PC-3 (cell line): ENCODE measurements around the gene GBA3. TPM values are rescaled to one million over a fixed set of nuclear protein-coding genes. Genes with fewer than 3 reads are reported as not detected.

Experiments used
- ATAC-seq: fragments of 200-7000 bp; cut with Tn5 transposase; 2 replicates; pipeline ENCODE4 v1.9.1; 2020; ENCODE audit warnings: mild to moderate bottlenecking, moderate library complexity
- Bru-seq: library from RNA; stranded (reverse); fragments of 400-500 nt; gene quantifications from one replicate; lab custom pipeline; 2021; lab: Mats Ljungman, UMichigan
- BruChase-seq, 2 experiments: library from RNA; stranded (reverse); fragments of 400-500 nt; gene quantifications; one replicate each; lab custom pipeline; 2021; lab: Mats Ljungman, UMichigan
- BruUV-seq: library from RNA; stranded (reverse); fragments of 400-500 nt; replicated peaks from 2 replicates; lab custom pipeline; 2021; lab: Mats Ljungman, UMichigan
- CTCF ChIA-PET: fragments of 300-600 bp; sonication (Branson Sonifier 250); formaldehyde crosslinking; loops from one replicate; lab custom pipeline; 2022; ENCODE audit warnings: antibody characterized with exemption; lab: Charles Lee
- POLR2A ChIA-PET: fragments of 300-600 bp; sonication (Branson Sonifier 250); formaldehyde crosslinking; loops from one replicate; lab custom pipeline; 2022; ENCODE audit warnings: antibody characterized with exemption; ENCODE audit not compliant: unreplicated experiment; lab: Charles Lee
- DNase-seq: peaks from one replicate; pipeline ENCODE4 v3.0.0-alpha.2; 2015
- H2AFZ ChIP-seq: fragments of 300-600 bp; sonication (generic); 2 replicates; pipeline ENCODE4 v1.6.0; 2016; ENCODE audit warnings: antibody characterized with exemption, low read length
- H3F3A ChIP-seq: fragments of 300-600 bp; sonication (generic); one replicate; pipeline ENCODE4 v1.6.0; 2017; ENCODE audit warnings: antibody characterized with exemption, low read length, control low read depth, mild to moderate bottlenecking; ENCODE audit not compliant: unreplicated experiment
- H3K27ac ChIP-seq: fragments of 300-600 bp; sonication (generic); 2 replicates; pipeline ENCODE4 v1.5.1; 2016; ENCODE audit warnings: mild to moderate bottlenecking, low read length
- H3K27me3 ChIP-seq: fragments of 300-600 bp; sonication (generic); 2 replicates; pipeline ENCODE4 v1.6.1; 2016; ENCODE audit warnings: low read length, mixed read lengths
- H3K36me3 ChIP-seq: fragments of 300-600 bp; sonication (generic); 2 replicates; pipeline ENCODE4 v1.6.1; 2016; ENCODE audit warnings: low read depth, mixed run types, low read length, mixed read lengths
- H3K4me1 ChIP-seq: fragments of 300-600 bp; sonication (generic); 2 replicates; pipeline ENCODE4 v1.5.1; 2016; ENCODE audit warnings: low read length; ENCODE audit not compliant: insufficient read depth
- H3K4me2 ChIP-seq: fragments of 300-600 bp; sonication (generic); 2 replicates; pipeline ENCODE4 v1.6.0; 2016; ENCODE audit warnings: low read length
- H3K4me3 ChIP-seq: fragments of 300-600 bp; sonication (generic); 2 replicates; pipeline ENCODE4 v1.5.1; 2016; ENCODE audit warnings: mild to moderate bottlenecking, low read length, mixed read lengths
- H3K79me2 ChIP-seq: fragments of 300-600 bp; sonication (generic); 2 replicates; pipeline ENCODE4 v1.6.1; 2017; ENCODE audit warnings: low read length, mixed read lengths
- H3K9ac ChIP-seq: fragments of 300-600 bp; sonication (generic); 2 replicates; pipeline ENCODE4 v1.6.0; 2016; ENCODE audit warnings: mild to moderate bottlenecking, low read length
- H3K9me2 ChIP-seq: fragments of 300-600 bp; sonication (generic); replicated peaks from 2 replicates; pipeline ENCODE4 v1.6.1; 2016; ENCODE audit warnings: mixed run types, low read length, mixed read lengths
- H3K9me3 ChIP-seq: fragments of 300-600 bp; sonication (generic); 2 replicates; pipeline ENCODE4 v1.6.1; 2016; ENCODE audit warnings: low read length, mixed read lengths
- H4K20me1 ChIP-seq: fragments of 300-600 bp; sonication (generic); 2 replicates; pipeline ENCODE4 v1.6.1; 2016; ENCODE audit warnings: low read length, mixed read lengths
- CTCF ChIP-seq: fragments of 300-600 bp; sonication (generic); conservative IDR thresholded peaks from 2 replicates; pipeline ENCODE4 v1.5.1; 2017; ENCODE audit warnings: antibody characterized with exemption, low read depth, mild to moderate bottlenecking, low read length
- EZH2 ChIP-seq: fragments of 300-600 bp; sonication (generic); IDR thresholded peaks from one replicate; pipeline ENCODE4 v1.6.1; 2017; ENCODE audit warnings: antibody characterized with exemption, mild to moderate bottlenecking, low read length; ENCODE audit not compliant: unreplicated experiment
- EZH2phosphoT487 ChIP-seq: fragments of 300-600 bp; sonication (generic); IDR thresholded peaks from 2 replicates; pipeline ENCODE4 v1.6.1; 2018; ENCODE audit warnings: mild to moderate bottlenecking, antibody characterized with exemption, low read length, borderline replicate concordance
- intact Hi-C: fragments of 100-400 bp; cut with micrococcal nuclease; formaldehyde crosslinking; loops from 2 replicates; pipeline ENCODE4 v1.9.0; 2023
- long read RNA-seq: library from polyadenylated mRNA; unstranded; transcript quantifications from one replicate; pipeline ENCODE4 v2.0.0, GENCODE V29; 2021; ENCODE audit not compliant: unreplicated experiment
- total RNA-seq: library from RNA; depleted of rRNA; stranded (reverse); fragments of >200 nt; gene quantifications from 2 replicates; pipeline ENCODE4 v1.2.3, GENCODE V29; 2014; rRNA removed

GBA3 gene
- total RNA-seq (not detected in 2 replicates), Bru-seq, nascent RNA (not detected), BruChase-seq, experiment 1, labeled RNA remaining after a 6-hour chase (not detected), BruChase-seq, experiment 2, labeled RNA remaining after a 2-hour chase (not detected)
- long read RNA-seq, partial matches to known transcripts: 0 of 1 reads
- long read RNA-seq, other reads (novel, unspliced or antisense): 1 of 1 reads

GRCh38 chr4:22692736-22693135, at the start of gene GBA3:
Gene GBA3 (plus strand): TSS chr4:22692937.
- ChIA-PET CTCF (no interaction called here), POLR2A (no interaction called here)
- H3K4me2 ChIP-seq: no peak within 1 kb of the TSS
- H3K9me2 ChIP-seq: no peaks in the 10 kb centered on the region
- TF ChIP-seq EZH2phosphoT487 (no peak), EZH2 (no peak), CTCF (no peak)
- ATAC-seq: no peak
- H3K9ac ChIP-seq: no peak within 1 kb of the TSS
- no peaks in the 10 kb centered on the region for H4K20me1 ChIP-seq
- H3K9me3 ChIP-seq: no peaks in the 10 kb centered on the region
- no peaks in the 10 kb centered on the region for H3F3A ChIP-seq
- intact Hi-C loops: no loop called here
- H3K4me1 ChIP-seq: no peaks in the 10 kb centered on the region
- no peak within 1 kb of the TSS for H3K4me3 ChIP-seq
- no peaks in the 10 kb centered on the region for H3K36me3 ChIP-seq
- no peak within 1 kb of the TSS for H2AFZ ChIP-seq
- H3K27ac ChIP-seq: no peak within 1 kb of the TSS
- DNase-seq: no peak
- H3K79me2 ChIP-seq: no peaks in the 10 kb centered on the region
- peaks cover 48% of the 10 kb centered on the region for H3K27me3 ChIP-seq
- no TSS peak for BruUV-seq

GRCh38 chr4:22643952-22644351, 48.8 kb upstream of the GBA3 start:
- no peak for TF ChIP-seq CTCF
- no peak for TF ChIP-seq EZH2phosphoT487
- no peak for TF ChIP-seq EZH2
- no peak overlapping the region for H3K4me3 ChIP-seq

GRCh38 chr4:22645481-22646182, 47.1 kb upstream of the GBA3 start:
- no peak overlapping the region for H3K9ac ChIP-seq
- ATAC-seq (no peak), DNase-seq (no peak)
- H3K4me3 ChIP-seq: no peak overlapping the region
- peaks cover 32% of the 10 kb centered on the region for H3K27me3 ChIP-seq
- no peaks in the 10 kb centered on the region for H3K79me2 ChIP-seq
- CTCF ChIA-PET: no interaction called here
- H4K20me1 ChIP-seq: no peaks in the 10 kb centered on the region
- intact Hi-C loops: no loop called here
- no peak for TF ChIP-seq EZH2phosphoT487
- no peak for TF ChIP-seq EZH2
- no peak for TF ChIP-seq CTCF
- H3K4me2 ChIP-seq: no peak overlapping the region
- BruUV-seq: no TSS peak
- no peaks in the 10 kb centered on the region for H3F3A ChIP-seq
- H3K27ac ChIP-seq: no peak overlapping the region
- H3K36me3 ChIP-seq: no peaks in the 10 kb centered on the region
- no peak overlapping the region for H2AFZ ChIP-seq
- no peaks in the 10 kb centered on the region for H3K4me1 ChIP-seq
- no peaks in the 10 kb centered on the region for H3K9me3 ChIP-seq
- POLR2A ChIA-PET: no interaction called here
- H3K9me2 ChIP-seq: no peaks in the 10 kb centered on the region

More at GRCh38 chr4:22643952-22644351, 48.8 kb upstream of the GBA3 start:
- Histone ChIP-seq H3K27me3 (peaks cover 30% of the 10 kb centered on the region), H3K79me2 (no peaks in the 10 kb centered on the region), H3K9me3 (no peaks in the 10 kb centered on the region), H3K4me1 (no peaks in the 10 kb centered on the region), H2AFZ (no peak overlapping the region), H3K9me2 (no peaks in the 10 kb centered on the region), H4K20me1 (no peaks in the 10 kb centered on the region), H3K27ac (no peak overlapping the region), H3K9ac (no peak overlapping the region), H3K4me2 (no peak overlapping the region), H3F3A (no peaks in the 10 kb centered on the region), H3K36me3 (no peaks in the 10 kb centered on the region)
- DNase-seq (no peak), ATAC-seq (no peak)
- POLR2A ChIA-PET: no interaction called here
- CTCF ChIA-PET: no interaction called here
- intact Hi-C loops: no loop called here
- BruUV-seq: no TSS peak
